Amygdala (tissue), 56 donors: ENCODE data around the gene UNC13A.
A peak's percentile ranks its signal among the peaks of the same experiment; 100 is the strongest.

Experiments
- DNase-seq, 56 donors: peaks; one replicate each; lab custom pipeline; 2025; lab: John Stamatoyannopoulos, UW

UNC13A gene

DNA sequence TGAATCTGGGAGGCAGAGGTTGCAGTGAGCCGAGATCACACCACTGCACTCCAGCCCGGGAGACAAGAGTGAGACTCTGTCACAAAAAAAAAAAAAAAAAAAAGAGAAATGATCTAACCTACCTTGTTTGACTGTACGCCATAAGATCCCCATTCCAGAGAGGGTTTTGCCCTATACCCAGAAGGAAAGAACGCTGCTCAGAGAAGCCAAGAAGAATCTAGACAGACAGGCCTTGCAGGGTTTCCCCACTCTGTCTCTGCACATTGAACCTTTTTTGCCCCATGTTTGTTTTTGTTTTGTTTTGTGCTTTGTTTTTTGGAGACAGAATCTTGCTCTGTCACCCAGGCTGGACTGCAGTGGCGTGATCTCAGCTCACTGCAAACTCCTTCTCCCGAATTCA is 23.7 kb upstream of the UNC13A start:
- no peak for DNase-seq

DNA sequence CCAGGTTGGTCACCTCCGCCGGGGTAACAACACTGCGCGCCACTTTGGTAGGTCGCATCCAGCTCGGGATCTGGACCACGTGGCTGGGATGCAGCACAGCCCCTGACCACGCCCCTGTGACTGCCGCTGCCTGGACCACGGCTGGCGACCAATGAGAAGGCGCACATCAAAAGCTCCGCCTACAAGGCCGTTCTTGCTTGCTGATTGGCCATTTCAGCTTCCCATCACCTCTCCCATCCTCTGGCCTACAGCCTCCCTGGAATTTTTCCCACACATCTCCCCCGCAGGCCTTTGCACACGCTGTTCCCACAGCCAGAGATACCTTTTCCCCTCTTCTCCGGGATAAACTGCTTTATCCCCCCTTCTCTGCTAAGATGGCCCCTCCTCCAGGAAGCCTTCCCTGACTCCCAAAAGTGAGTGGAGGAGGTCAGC is 18.6 kb upstream of the UNC13A start:
- DNase-seq = peak in 35 of 56 donors; percentile 4 to 73 (median 43)

DNA sequence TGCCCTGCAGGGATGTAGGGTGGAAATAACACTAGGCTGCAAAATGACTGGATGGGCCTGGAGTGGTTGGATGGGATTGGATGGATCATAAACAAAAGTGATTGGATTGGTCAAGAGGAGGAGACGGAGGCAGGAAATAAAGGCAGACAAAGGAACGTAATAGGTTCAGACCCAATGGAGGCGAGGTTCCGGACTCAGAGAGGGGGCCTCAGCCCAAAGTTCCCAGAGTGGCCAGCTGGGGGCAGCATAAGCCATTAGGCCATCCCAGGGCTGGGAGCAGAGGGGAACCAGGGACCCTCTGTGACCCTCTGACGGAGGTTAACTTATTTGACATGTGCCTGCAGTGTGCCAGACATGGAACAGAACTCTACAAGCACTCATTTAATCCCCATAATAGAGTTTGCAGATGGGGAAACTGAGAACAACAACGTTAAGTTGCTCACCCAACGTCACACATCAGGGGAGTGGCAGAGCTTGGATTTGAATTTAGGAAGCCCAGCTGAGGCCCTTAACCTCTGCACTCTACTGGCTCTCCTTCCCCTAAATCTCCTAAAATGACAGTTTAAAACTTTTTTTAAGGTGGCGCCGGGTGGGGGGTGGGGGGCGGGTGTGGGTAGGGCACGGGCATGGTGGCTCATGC is 15.8 kb upstream of the UNC13A start:
- DNase-seq = peak in 31 of 56 donors; percentile 7 to 70 (median 29)

DNA sequence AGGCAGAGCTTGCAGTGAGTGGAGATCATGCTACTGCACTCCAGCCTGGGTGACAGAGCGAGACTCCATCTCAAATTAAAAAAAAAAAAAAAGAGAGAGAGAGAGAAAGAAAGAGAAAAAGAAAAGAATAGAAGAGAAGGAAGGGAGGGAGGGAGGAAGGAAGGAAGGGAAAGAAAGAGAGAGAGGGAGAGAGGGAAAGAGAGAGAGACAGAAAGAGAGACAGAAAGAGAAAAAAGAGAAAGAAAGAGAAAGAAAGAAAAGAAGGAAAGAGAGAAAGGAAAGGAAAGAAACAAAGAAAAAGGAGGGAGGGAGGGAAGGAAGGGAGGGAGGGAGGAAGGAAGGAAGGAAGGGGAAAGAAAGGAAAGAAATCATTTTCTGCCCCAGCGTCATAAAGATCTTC is 7.0 kb upstream of the UNC13A start:
- DNase-seq = no peak

DNA sequence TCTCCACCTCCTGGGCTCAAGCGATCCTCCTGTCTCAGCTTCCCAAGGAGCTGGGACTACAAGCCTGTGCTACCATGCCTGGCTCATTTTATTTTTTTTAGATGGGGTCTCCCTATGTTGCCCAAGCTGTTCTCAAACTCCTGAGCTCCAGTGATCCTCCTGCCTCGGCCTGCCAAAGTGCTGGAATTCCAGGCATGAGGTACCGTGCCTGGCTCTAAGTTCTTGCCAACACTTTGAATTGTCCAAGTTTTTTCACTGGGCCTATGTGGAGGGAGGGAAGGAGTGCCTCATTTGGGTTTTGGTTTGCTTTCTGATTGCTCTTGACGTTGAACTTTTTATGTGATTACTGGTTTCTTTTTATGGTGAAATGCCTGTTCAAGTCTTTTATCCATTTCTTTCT is 4.4 kb upstream of the UNC13A start:
- no peak for DNase-seq

DNA sequence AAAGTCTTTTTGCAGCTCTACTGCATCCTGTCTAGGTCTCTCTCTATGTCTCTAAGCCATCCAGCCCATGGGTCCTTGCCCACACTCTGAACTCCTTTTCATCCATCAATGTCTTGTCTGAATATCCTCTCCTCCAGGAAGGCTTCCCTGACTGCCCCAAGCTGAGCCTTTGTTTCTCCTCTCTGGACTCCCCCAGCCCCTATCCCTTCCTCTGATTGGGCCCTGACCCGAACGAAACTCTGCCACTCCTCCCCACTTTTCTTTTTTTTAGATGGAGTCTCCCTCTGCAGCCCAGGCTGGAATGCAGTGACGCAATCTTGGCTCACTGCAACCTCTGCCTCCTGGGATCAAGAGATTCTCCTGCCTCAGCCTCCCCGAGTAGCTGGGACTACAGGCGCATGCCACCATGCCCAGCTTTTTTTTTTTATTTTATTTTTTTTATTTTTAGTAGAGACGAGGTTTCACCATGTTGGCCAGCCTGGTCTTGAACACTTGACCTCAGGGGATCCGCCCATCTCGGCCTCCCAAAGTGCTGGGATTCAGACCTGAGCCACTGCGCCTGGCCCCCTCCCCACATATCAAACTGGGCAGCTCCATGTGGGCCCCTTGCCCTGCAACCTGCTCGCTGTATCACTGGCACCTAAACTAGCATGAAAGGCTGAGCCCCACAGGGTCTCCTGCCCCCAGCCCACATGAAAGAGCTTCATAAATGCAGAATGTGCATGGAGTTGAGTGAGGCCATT is 870 bp upstream of the UNC13A start:
- DNase-seq = no peak

DNA sequence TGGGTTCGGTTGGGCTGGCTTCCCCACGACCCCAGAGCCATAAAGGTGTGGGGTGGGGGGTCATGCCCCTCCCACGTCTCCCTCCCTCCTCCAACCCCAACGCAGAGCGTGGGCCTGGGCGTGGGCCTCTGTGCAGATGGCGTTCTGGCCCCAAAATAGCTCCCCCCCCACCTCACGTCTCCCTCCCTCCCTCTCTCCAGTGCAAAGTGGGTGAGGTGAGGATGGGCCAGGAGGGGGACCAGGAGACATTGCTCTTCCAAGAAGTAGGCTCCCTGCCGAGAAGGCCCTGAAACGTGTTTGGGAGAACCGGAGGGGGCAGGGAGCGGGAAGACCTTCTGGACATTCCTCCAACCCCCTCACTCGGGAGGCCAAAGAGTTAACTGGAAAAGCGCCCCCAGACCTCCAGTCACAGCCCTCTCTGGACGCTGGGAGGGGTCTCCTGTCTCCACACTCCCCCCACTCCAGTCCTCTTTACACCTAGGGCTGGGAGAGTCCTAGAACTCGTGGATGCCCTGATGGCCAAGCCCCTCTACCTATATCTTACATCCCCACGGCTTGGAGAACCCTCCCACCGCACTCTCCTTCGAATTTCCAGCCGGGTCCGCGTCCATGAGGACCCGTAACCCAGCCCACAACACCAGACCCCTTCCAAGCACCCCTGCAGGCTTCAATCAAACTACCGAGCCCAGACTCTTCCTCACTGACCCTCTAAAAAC is 855 bp downstream of the UNC13A start:
- peak in 2 of 56 donors; percentile 1 to 8 for DNase-seq

DNA sequence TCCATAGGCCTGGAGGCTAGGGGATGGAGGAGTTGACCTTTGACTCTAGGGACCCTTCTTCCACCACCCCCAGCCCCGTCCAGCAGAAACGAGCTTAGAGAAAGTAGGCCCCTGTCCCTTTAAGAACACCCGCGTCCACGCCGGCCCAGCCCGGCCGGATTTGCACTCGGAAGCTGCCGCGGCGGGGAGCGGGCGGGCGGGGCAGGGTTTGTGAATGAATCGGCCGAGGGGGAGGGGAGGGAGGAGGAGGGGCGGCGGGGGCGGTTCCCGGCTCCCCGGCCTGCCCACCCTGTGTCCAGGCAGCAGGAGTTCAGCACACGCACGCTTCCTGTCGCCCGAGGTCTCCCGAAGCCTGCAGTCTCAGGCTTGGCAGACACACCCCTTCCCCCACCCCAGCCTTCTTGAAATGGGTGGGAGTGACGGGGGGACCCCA is 1.5 kb downstream of the UNC13A start:
- DNase-seq = peak in 18 of 56 donors; percentile 7 to 38 (median 14)

DNA sequence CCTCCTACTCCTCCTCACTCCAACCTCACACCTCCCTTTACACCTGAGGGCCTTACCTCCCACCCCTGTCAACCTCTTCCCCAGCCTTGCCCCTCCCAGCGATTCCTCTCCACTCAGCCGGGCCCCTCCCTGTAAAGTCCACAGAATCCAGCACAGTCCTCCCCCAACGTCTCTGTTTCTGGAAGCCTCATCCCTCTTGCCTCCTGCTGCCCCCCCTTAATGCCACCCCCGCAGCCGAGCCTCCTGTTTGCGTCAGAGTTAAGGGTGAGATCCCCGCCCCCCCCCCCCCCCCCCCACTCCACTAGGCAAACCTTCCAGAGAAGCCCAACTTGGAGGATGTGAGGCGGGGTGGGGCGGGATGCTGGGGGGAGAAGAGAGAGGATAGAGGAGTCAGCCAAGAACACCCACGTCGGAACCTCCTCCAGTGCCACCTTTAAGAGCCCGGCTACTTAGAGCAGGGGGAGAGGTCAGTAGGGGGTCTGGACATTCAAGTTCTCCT is 2.1 kb downstream of the UNC13A start:
- peak in 19 of 56 donors; percentile 5 to 48 (median 16) for DNase-seq

DNA sequence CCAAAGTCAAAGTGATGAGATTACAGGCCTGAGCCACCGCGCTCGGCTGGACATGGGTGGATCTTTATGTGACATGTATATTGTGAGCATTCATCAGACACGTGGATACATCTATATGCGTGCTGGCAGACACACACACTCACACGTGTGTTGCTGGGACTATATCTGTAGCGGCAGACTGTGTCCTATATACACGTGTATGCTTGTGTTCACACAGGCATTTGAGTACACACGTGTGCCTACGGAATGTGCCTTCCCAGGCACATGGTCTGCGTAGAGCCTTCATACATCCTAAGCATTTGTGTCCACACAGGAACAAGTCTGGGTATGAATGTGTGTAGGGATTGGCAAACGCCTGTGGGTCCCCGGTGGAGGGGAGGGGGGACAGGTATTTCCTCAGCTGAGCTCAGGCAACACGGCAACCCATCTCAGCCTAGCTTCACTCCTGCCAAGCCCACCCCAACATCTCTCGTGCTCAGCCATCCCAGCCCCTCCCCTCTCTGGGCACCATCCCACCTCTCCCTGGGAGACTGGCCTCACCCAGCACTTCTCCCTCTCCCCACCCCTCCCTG is 2.6 kb downstream of the UNC13A start:
- DNase-seq = peak in 5 of 56 donors; percentile 20 to 48 (median 31)

DNA sequence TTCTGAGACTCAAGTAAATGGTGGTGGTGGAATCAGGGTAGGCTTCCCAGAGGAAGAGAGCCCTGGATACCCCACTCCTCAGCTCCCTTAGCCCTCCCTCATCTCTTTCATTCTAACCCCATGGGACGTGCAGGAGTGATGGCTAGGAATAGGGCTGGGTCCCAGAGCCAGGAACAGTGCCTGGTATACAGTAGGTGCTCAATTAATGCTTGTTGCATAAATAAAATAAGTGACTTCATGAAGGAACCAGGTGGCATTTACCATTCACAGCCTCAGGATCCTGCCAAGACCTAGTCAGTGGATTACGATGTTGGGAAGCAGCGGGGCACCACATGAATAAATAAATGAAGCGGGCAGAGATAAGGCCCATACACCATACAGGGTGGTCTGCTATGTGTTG is 3.9 kb downstream of the UNC13A start:
- DNase-seq = no peak

DNA sequence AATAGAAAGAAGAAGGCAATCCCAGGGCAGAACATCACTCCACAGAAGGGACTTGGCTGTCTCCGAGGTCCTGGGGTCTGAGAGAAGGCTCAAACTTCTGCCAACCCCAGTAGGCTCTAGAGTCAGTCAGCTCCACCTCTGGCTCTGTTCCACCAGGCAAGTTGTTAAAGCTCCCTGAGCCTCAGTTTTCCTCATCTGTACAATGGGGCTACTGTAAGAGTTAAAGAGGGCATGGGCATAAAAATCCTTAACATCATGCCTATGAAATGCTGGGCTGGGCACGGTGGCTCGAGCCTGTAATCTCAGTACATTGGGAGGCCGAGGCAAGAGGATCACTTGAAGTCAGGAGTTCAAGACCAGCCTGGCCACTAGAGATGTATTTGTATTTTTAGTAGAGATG is 5.1 kb downstream of the UNC13A start:
- DNase-seq = no peak

DNA sequence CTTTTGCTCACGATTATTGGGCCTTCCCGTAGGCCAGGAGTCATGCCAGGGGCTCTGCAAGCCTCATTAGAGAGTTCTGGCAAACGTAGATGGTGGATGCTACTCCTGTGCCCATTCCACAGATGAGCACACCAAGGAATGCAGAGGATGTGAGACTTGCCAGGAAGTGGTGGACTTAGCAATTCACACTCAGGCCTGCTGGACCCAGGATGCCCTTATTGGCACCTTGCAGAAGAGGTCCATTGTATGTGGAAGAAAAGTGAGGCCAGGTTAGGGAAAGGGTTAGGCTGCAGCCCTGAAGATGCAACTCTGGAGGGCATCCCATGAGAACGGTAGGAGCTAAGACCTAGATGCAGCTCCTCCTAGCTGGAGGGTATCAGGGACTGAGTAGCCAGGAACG is 5.9 kb downstream of the UNC13A start:
- DNase-seq = no peak

DNA sequence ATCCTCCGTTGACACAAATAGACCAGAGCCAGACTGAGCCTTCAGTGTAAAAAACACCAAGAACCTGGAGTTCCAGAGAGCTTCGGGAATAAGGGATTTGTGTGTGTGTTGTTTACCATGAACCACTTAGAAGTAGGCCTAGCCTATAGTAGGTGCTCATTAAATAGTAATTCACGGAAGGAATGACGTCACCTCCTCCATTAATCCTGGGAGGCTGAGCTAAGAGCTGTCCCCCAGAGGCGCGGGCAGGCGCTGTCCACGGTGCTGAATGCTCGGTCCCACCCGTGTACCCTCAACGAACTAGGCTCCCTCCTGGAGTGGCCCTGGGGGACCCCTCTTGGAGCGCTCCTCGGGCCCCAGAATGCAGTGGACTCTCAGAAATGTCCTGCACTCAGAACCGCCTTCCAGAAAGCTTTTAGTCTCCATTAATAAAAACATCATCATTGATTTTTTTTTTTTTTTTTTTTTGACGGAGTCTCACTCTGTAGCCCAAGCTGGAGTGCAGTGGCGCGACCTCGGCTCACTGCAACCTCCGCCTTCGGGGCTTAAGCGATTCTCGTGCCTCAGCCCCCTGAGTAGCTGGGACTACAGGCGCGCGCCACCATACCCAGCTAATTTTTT is 6.5 kb downstream of the UNC13A start:
- DNase-seq = peak in 1 of 56 donors; percentile 15

DNA sequence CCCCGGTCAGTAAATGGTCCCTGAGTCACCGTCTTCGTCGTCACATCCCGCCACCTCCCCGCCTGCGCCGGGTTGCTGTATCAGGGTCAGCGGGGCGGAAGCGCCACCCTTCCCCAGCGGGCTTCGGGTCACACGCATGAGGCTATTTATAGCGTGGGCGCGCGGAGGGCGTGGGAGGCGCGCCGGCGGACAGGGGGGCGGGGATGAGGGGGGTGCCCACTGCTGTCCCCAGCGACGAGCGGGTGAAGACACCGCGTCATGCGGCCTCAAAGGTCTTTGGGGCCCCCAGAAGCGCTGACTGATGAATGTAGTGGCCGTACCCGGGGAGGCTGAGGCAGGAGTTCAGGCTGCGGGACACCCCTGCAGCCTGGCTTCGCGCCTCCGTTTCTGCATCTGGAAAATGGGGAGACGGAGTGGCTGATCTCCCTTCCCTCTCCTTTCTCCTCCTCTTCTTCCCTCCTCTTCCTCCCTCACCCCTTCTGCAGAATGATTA is 7.9 kb downstream of the UNC13A start:
- peak in 19 of 56 donors; percentile 2 to 62 (median 25) for DNase-seq

DNA sequence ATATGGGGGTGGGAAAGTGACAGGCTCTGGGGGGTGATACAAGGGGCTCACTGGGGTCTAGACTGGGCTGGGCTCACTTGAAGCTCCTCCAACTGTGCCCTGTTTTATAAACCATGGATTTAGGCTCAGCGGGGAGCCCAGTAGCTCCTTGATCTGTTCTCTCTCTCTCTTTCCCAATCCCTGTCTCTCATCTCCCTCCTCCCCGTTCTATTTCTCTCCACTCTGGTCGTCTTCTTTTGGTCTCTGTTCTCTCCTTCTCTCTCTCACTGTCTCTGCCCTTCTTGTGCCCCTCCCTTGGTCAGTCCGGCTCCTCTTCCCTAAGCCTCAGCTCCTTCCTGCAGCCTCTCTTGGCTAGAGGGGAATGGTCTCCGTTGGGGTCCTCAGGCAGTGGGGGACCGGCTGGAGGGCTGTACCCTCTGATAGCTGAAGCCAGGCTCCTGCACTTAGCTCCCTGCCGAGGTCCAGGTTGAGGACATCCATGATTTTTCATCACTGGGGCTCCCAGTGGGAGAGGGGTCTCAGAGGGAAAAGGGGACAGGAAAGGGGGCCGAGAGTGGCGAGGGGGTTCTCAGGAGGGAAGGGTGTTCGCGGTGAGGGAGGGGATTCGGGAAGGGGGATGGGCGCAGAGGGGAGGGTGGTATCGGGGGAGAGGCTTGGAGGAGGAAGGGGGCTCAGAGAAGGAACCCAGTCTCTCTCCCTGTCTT is 8.5 kb downstream of the UNC13A start:
- no peak for DNase-seq

DNA sequence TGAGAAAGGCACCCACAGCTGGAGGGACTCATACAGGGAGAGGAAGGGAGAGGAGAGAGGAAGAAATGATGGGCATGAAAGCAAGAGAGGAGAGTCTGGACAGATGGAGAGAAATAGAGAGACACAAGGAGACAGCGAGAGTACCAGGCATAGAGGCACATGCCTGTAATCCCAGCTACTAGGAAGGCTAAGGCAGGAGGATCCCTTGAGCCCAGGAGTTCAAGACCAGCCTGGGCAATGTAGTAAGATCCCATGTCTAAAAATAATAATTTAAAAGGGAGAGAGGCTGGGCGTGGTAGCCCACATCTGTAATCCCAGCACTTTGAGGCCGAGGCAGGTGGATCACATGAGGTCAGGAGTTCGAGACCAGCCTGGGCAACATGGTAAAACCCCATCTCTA is 9.3 kb downstream of the UNC13A start:
- DNase-seq = no peak

DNA sequence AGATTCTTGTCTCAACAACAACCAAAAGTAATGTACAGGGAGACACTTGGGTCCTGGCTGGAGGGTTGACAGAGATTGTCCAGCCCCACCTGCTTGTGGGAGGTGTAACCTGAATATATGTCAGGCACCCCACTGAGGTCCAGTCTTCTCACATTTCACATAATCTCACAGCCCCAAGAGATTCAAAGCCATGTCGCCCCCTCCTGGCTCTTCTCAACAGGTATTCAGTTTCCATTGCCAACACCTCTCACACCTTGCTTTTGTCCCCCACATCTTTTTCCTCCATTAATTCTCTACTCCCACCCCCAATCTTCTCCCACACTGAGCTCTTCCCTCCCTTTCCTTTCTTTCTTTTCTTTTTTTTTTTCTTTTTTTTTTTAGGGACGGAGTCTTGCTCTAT is 11.2 kb downstream of the UNC13A start:
- no peak for DNase-seq

DNA sequence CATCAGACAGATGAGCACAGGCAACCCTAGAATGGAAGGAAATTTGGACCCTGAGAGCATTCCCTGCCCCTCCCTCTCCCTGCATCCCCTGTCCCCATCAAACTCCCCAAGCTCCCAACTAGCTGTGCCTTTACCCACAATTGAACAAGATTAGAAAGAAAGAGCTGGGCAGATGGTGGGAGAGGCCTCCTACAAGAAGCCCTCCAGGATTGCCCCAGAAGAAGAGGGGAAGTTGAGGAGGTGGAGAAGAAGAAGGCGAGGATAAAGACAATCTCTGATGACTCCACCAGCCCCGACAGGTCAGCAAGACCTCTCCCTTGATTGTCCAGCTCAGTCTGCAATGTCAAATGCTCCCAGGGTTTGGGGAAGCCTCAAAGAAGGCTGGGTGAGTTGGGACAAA is 11.9 kb downstream of the UNC13A start:
- no peak for DNase-seq
